SK-N-SH (cell line): Measurements from ENCODE around the gene PNRC2. TPM values are rescaled to one million over a fixed set of nuclear protein-coding genes. Genes with fewer than 3 reads are reported as not detected.

Experiments used
- CTCF ChIA-PET: fragments of 300-600, 350-600 bp; formaldehyde crosslinking; extraction: SDS; loops from one replicate; lab custom pipeline; 2021; lab: Yijun Ruan, JAX
- POLR2A ChIA-PET: fragments of 350-600 bp; sonication (Branson Sonifier 250); formaldehyde crosslinking; extraction: SDS; loops from one replicate; lab custom pipeline; 2020; ENCODE audit warnings: antibody characterized with exemption, inconsistent platforms; lab: Yijun Ruan, JAX
- DNase-seq: peaks from one replicate; pipeline ENCODE4 v3.0.0; 2012
- H2AFZ ChIP-seq: fragments of 200-600 bp; sonication (generic); 2 replicates; pipeline ENCODE4 v1.8.1; 2016; ENCODE audit warnings: antibody characterized with exemption, mild to moderate bottlenecking, low read depth
- H3F3A ChIP-seq: fragments of 200-600 bp; sonication (generic); replicated peaks from 2 replicates; pipeline ENCODE3; 2016; ENCODE audit warnings: antibody characterized with exemption, mild to moderate bottlenecking; ENCODE audit not compliant: insufficient read depth
- H3K27ac ChIP-seq, 2 experiments: fragments of 200-500 bp in 1 of 2; fragments of 200-600 bp in 1 of 2; sonication (Bioruptor generic) in 1 of 2; sonication (generic), shearing (Covaris generic) in 1 of 2; 2 replicates each; pipeline versions ENCODE4 v1.5.1 to v1.6.1; 2014 to 2016; ENCODE audit warnings: low read depth in 2 of 2, inconsistent platforms in 1 of 2, low read length in 1 of 2, mild to moderate bottlenecking in 1 of 2, mixed read lengths in 1 of 2
- H3K27me3 ChIP-seq: fragments of 200-600 bp; sonication (generic), shearing (Covaris generic); 2 replicates; pipeline ENCODE4 v1.6.1; 2016; ENCODE audit warnings: mixed run types; ENCODE audit not compliant: insufficient read depth
- H3K36me3 ChIP-seq, 2 experiments: fragments of 200-500 bp in 1 of 2; fragments of 200-600 bp in 1 of 2; sonication (Bioruptor generic) in 1 of 2; sonication (generic) in 1 of 2; replicated peaks in 1 of 2; 2 replicates each; pipeline versions ENCODE3 to v1.5.1; 2014 to 2016; ENCODE audit warnings: low read length in 1 of 2, mild to moderate bottlenecking in 1 of 2; ENCODE audit not compliant: insufficient read depth in 2 of 2, control insufficient read depth in 1 of 2
- H3K4me1 ChIP-seq, 2 experiments: fragments of 200-500 bp in 1 of 2; fragments of 200-600 bp in 1 of 2; sonication (Bioruptor generic) in 1 of 2; sonication (generic), shearing (Covaris generic) in 1 of 2; 2 replicates each; pipeline versions ENCODE4 v1.5.1 to v1.6.1; 2014 to 2016; ENCODE audit warnings: low read depth in 1 of 2, low read length in 1 of 2, mixed run types in 1 of 2; ENCODE audit not compliant: insufficient read depth in 2 of 2, control insufficient read depth in 1 of 2
- H3K4me2 ChIP-seq: fragments of 200-600 bp; sonication (generic), shearing (Covaris generic); 2 replicates; pipeline ENCODE4 v1.6.1; 2017; ENCODE audit warnings: mixed run types
- H3K4me3 ChIP-seq, 2 experiments: fragments of 200-500 bp in 1 of 2; fragments of 200-600 bp in 1 of 2; sonication (Bioruptor generic) in 1 of 2; sonication (generic), shearing (Covaris generic) in 1 of 2; 2 replicates each; pipeline versions ENCODE4 v1.5.1 to v1.8.1; 2014 to 2016; ENCODE audit warnings: low read depth in 2 of 2, inconsistent platforms in 1 of 2, low read length in 1 of 2, mild to moderate bottlenecking in 1 of 2, mixed read lengths in 1 of 2, moderate library complexity in 1 of 2
- H3K79me2 ChIP-seq: fragments of 200-600 bp; sonication (generic); 2 replicates; pipeline ENCODE4 v1.8.1; 2017; ENCODE audit warnings: mild to moderate bottlenecking; ENCODE audit not compliant: insufficient read depth
- H3K9ac ChIP-seq: fragments of 200-600 bp; sonication (generic); 2 replicates; pipeline ENCODE4 v1.6.1; 2017; ENCODE audit warnings: mixed run types
- H3K9me2 ChIP-seq: fragments of 200-600 bp; sonication (generic); 2 replicates; pipeline ENCODE4 v1.6.1; 2017; ENCODE audit warnings: mixed run types
- H3K9me3 ChIP-seq: fragments of 200-600 bp; sonication (generic); 2 replicates; pipeline ENCODE4 v1.6.1; 2017; ENCODE audit warnings: mixed run types, mild to moderate bottlenecking, moderate library complexity
- H4K20me1 ChIP-seq: fragments of 200-600 bp; sonication (generic); 2 replicates; pipeline ENCODE4 v1.6.1; 2017; ENCODE audit warnings: mild to moderate bottlenecking, mixed run types; ENCODE audit not compliant: insufficient read depth
- CHD2 ChIP-seq: fragments of 150-350 bp; IDR thresholded peaks from 2 replicates; pipeline ENCODE4 v1.6.1; 2018; ENCODE audit warnings: low read length; ENCODE audit not compliant: partially characterized antibody
- FOSL2 ChIP-seq: IDR thresholded peaks from 2 replicates; pipeline ENCODE4 v1.4.0; 2012; ENCODE audit warnings: low read depth, mild to moderate bottlenecking, moderate library complexity, borderline replicate concordance
- FOXM1 ChIP-seq: IDR thresholded peaks from 2 replicates; pipeline ENCODE4 v1.4.0; 2012; ENCODE audit warnings: low read depth, mild to moderate bottlenecking
- GABPA ChIP-seq: IDR thresholded peaks from 2 replicates; pipeline ENCODE4 v1.4.0; 2012; ENCODE audit warnings: low read depth, mild to moderate bottlenecking
- GATA2 ChIP-seq: sonication (generic); formaldehyde crosslinking; IDR thresholded peaks from 2 replicates; pipeline ENCODE4 v1.5.0; 2020; ENCODE audit warnings: mild to moderate bottlenecking, missing genetic modification reagents
- JUND ChIP-seq: IDR thresholded peaks from 2 replicates; pipeline ENCODE4 v1.4.0; 2012
- MAX ChIP-seq: IDR thresholded peaks from 2 replicates; pipeline ENCODE4 v1.4.0; 2012; ENCODE audit warnings: low read depth
- MEF2A ChIP-seq: IDR thresholded peaks from 2 replicates; pipeline ENCODE4 v1.4.0; 2012; ENCODE audit warnings: low read depth, borderline replicate concordance
- PBX3 ChIP-seq: IDR thresholded peaks from 2 replicates; pipeline ENCODE4; 2012
- POLR2AphosphoS5 ChIP-seq: IDR thresholded peaks from 2 replicates; pipeline ENCODE4 v1.6.1; 2012; ENCODE audit warnings: low read depth, low read length
- RAD21 ChIP-seq: IDR thresholded peaks from 2 replicates; pipeline ENCODE4 v1.6.1; 2012; ENCODE audit warnings: mild to moderate bottlenecking, low read length
- RCOR1 ChIP-seq: fragments of 150-350 bp; IDR thresholded peaks from 2 replicates; pipeline ENCODE4 v1.6.1; 2017; ENCODE audit warnings: antibody characterized with exemption, low read length
- REST ChIP-seq: IDR thresholded peaks from 2 replicates; pipeline ENCODE4 v1.6.1; 2012; ENCODE audit warnings: mild to moderate bottlenecking, low read depth, low read length, moderate library complexity
- USF2 ChIP-seq: fragments of 150-350 bp; IDR thresholded peaks from 2 replicates; pipeline ENCODE4 v1.6.1; 2017; ENCODE audit warnings: antibody characterized with exemption, low read length, low read depth, borderline replicate concordance
- YY1 ChIP-seq: IDR thresholded peaks from 2 replicates; pipeline ENCODE4 v1.4.0; 2012; ENCODE audit warnings: low read depth, mild to moderate bottlenecking
- ZBTB33 ChIP-seq: IDR thresholded peaks from 2 replicates; pipeline ENCODE4 v1.4.0; 2012; ENCODE audit warnings: low read depth, borderline replicate concordance
- WGBS: methylation state at CpG from one replicate; pipeline ENCODE4 v1.1.6; 2017; ENCODE audit warnings: low lambda C conversion rate; 5-methylcytosine and 5-hydroxymethylcytosine counted together
- polyA plus RNA-seq, 3 experiments: library from polyadenylated mRNA; depleted of rRNA; stranded (reverse); fragments of >200 nt; gene quantifications; 2 replicates each; pipeline ENCODE4 v1.2.3, GENCODE V29; 2012

PNRC2 gene
- polyA plus RNA-seq, 1 of the 3 experiments (the other 2 are of a cell fraction), result 43.8 TPM

GRCh38 chr1:23924601-23925000 lies 35.0 kb upstream of the PNRC2 start (continued):
- TF ChIP-seq FOSL2 (no peak), ZBTB33 (no peak), MAX (no peak), PBX3 (no peak), POLR2AphosphoS5 (no peak), GATA2 (CRISPR knock-in tag) (no peak), CHD2 (no peak), RCOR1 (no peak)

GRCh38 chr1:23925279-23925678 lies 34.3 kb upstream of the PNRC2 start:
- CTCF ChIA-PET, result interaction anchor here (1.0 to 1.3 kb wide), 2 partner anchors 9 to 154 kb away, joined by 3 to 5 read pairs; no protein-coding TSS in a partner anchor
- Histone ChIP-seq H3K27ac (no peak overlapping the region), H3K4me2 (no peak overlapping the region), H3K4me1 (peaks cover 0 to under 1% of the 10 kb centered on the region in 2 experiments; a peak in 1 of 4 replicates), H3K9ac (no peak overlapping the region), H3K79me2 (no peaks in the 10 kb centered on the region), H2AFZ (no peak overlapping the region), H3K36me3 (no peaks in the 10 kb centered on the region), H3K9me3 (no peaks in the 10 kb centered on the region), H3K27me3 (no peaks in the 10 kb centered on the region), H3F3A (no peaks in the 10 kb centered on the region), H3K9me2 (no peaks in the 10 kb centered on the region), H4K20me1 (no peaks in the 10 kb centered on the region), H3K4me3 (no peak overlapping the region)
- no peak for DNase-seq
- WGBS, result 76% methylated on average over 3 of the region's 3 CpGs
- TF ChIP-seq MEF2A, result no peak
- POLR2A ChIA-PET, result no interaction called here

GRCh38 chr1:23927097-23927496 lies 32.5 kb upstream of the PNRC2 start:
- no peaks in the 10 kb centered on the region for H3K9me3 ChIP-seq
- H3K27ac ChIP-seq, result no peak overlapping the region
- H3K79me2 ChIP-seq, result no peaks in the 10 kb centered on the region
- no peaks in the 10 kb centered on the region for H4K20me1 ChIP-seq
- no peaks in the 10 kb centered on the region for H3K27me3 ChIP-seq
- 17% methylated on average over 1 of the region's 1 CpG for WGBS
- no peak overlapping the region for H3K4me3 ChIP-seq
- no peaks in the 10 kb centered on the region for H3F3A ChIP-seq
- no peak overlapping the region for H3K9ac ChIP-seq
- ChIA-PET POLR2A (no interaction called here), CTCF (interaction anchor here (1.1 to 1.2 kb wide), 2 partner anchors 153 to 156 kb away, joined by 3 read pairs; no protein-coding TSS in a partner anchor)
- H3K36me3 ChIP-seq, result no peaks in the 10 kb centered on the region
- no peaks in the 10 kb centered on the region for H3K9me2 ChIP-seq
- H3K4me1 ChIP-seq, result peaks cover 0 to 8% of the 10 kb centered on the region in 2 experiments; a peak in 1 of 4 replicates
- DNase-seq, result no peak
- H3K4me2 ChIP-seq, result no peak overlapping the region
- H2AFZ ChIP-seq, result no peak overlapping the region
- no peak for TF ChIP-seq REST
- TF ChIP-seq FOXM1, result no peak
- no peak for TF ChIP-seq GABPA
- no peak for TF ChIP-seq ZBTB33
- TF ChIP-seq USF2, result no peak
- TF ChIP-seq JUND, result no peak
- TF ChIP-seq YY1, result no peak
- no peak for TF ChIP-seq RCOR1
- no peak for TF ChIP-seq RAD21
